ENCODE measurements around the gene BPGM.

Gene BPGM

GRCh38 chr7:134720091-134720935, 73.7 kb downstream of the BPGM start:
- no peak for DNase-seq (ENCODE audit: low spot score)

GRCh38 chr7:134721171-134721570, 74.5 kb downstream of the BPGM start:
- no peak for DNase-seq (ENCODE audit: low spot score)

DNA sequence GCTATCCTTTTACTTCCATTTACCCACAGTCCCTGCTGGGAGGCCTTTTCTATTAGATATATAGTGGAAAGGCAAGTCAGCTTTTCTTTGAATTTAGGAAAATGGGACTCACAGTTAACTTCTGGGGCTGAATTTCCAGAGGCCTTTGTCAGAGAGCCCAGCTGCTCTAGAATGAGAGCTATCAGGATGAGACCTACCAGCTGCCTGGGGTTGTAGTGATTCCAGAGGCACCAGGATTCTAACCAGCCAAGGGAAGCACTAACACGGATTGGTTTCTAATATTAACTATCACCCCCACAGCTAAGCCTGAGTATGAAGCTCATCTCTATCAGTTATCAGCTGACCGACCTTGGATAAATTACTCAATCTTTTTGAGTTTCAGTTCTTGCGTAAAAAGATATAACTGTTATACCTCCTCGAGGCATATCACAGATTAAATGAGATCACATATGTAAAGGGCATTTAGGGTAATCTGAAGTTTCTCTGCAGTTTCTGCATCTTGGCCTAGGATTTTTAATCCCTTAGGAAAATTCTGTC, 76.2 kb downstream of the BPGM start:
- DNase-seq (ENCODE audit: low spot score) = no peak

GRCh38 chr7:134723892-134724291, 77.2 kb downstream of the BPGM start:
- DNase-seq (ENCODE audit: low spot score) = no peak

GRCh38 chr7:134724606-134725005, 78.0 kb downstream of the BPGM start:
- DNase-seq (ENCODE audit: low spot score) = peak; percentile 41

- no peak for DNase-seq (ENCODE audit: low spot score)
These were observed 79.9 kb downstream of the BPGM start for GRCh38 chr7:134726581-134726980.

- DNase-seq (ENCODE audit: low spot score) = no peak
These were observed 81.1 kb downstream of the BPGM start for GRCh38 chr7:134727711-134728110.

Data from D341Med (cell line).